Activated CD8-positive, alpha-beta T cell treated with anti-CD3 and anti-CD28 coated beads for 36 hours (primary cell): ENCODE data around the gene NECAB3. TPM values are rescaled to one million over a fixed set of nuclear protein-coding genes. Genes with fewer than 3 reads are reported as not detected.

Source experiments
- ATAC-seq: fragments of 200-7000 bp; cut with Tn5 transposase; one replicate; pipeline ENCODE4 v1.10.0; 2021; ENCODE audit warnings: mild to moderate bottlenecking, moderate library complexity
- CTCF ChIA-PET: fragments of 350-600 bp; sonication (Branson Sonifier 250); formaldehyde crosslinking; loops from one replicate; lab custom pipeline; 2021; ENCODE audit warnings: antibody characterized with exemption; lab: Charles Lee
- POLR2A ChIA-PET: fragments of 350-600 bp; sonication (Branson Sonifier 250); formaldehyde crosslinking; loops from one replicate; lab custom pipeline; 2021; ENCODE audit warnings: antibody characterized with exemption; lab: Charles Lee
- DNase-seq: peaks from one replicate; pipeline ENCODE4 v3.0.0-alpha.2; 2020
- H3K27ac Mint-ChIP-seq: one replicate; pipeline ENCODE4 v1.8.0; 2021; ENCODE audit warnings: mild to moderate bottlenecking, mixed read lengths
- H3K27me3 Mint-ChIP-seq: one replicate; pipeline ENCODE4 v1.8.0; 2021; ENCODE audit warnings: mixed read lengths
- H3K36me3 Mint-ChIP-seq: one replicate; pipeline ENCODE4 v1.8.0; 2021; ENCODE audit warnings: low read depth, mixed read lengths
- H3K4me1 Mint-ChIP-seq: one replicate; pipeline ENCODE4 v1.8.0; 2021; ENCODE audit warnings: low read depth, mixed read lengths
- H3K4me3 Mint-ChIP-seq: one replicate; pipeline ENCODE4 v1.8.0; 2021; ENCODE audit warnings: mild to moderate bottlenecking, moderate library complexity, mixed read lengths
- H3K9me3 Mint-ChIP-seq: one replicate; pipeline ENCODE4 v1.8.0; 2021; ENCODE audit warnings: mixed read lengths
- CTCF ChIP-seq: fragments of 200-600 bp; IDR thresholded peaks from one replicate; pipeline ENCODE4 v1.8.0; 2022; ENCODE audit warnings: antibody characterized with exemption, mild to moderate bottlenecking
- intact Hi-C: fragments of 100-400 bp; cut with micrococcal nuclease; formaldehyde crosslinking; loops from one replicate; pipeline ENCODE4 v1.10.0; 2022
- total RNA-seq, 2 experiments: library from RNA; stranded (reverse); gene quantifications; one replicate each; pipeline ENCODE4 v1.2.3, GENCODE V29; 2021

The NECAB3 gene
- total RNA-seq, 2 experiments from 2014 or later: 13.7 to 16.0 TPM

DNA sequence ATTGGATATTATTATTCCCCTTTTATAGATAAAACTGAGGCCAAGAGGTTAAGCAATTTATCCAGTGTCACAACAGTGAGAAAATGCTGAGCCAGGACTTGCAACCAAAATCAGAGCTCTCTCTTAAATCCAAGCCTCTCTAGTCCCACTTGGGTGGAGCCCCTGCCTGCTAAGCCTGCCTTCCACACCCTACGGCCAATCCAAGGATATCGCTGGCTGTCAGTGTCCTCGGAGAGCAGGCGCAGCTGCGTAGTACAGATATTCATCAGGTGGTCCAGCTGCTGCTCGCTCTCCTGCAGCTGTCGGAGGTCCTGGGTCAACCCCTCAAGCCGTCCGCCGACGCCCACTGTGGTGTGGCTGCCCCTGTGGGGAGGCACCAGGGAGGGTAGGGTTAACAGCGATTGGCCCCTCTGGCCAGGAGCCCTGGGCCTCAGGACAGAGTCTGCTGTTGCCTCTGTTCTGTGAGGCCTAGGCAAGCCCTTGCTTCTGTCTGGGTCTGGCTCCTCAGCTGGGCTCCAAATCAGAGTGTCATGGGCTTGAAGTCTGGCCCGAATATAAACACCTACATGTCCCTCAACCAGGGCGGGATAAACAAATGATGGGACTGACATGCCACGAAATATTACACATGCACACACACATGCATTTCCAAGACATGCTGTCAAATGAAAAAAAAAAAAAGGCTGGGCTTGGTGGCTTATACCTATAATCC lies 3.9 kb upstream of the NECAB3 start:
- no peak overlapping the region for H3K4me3 Mint-ChIP-seq
- peaks cover 67% of the 10 kb centered on the region for H3K4me1 Mint-ChIP-seq

DNA sequence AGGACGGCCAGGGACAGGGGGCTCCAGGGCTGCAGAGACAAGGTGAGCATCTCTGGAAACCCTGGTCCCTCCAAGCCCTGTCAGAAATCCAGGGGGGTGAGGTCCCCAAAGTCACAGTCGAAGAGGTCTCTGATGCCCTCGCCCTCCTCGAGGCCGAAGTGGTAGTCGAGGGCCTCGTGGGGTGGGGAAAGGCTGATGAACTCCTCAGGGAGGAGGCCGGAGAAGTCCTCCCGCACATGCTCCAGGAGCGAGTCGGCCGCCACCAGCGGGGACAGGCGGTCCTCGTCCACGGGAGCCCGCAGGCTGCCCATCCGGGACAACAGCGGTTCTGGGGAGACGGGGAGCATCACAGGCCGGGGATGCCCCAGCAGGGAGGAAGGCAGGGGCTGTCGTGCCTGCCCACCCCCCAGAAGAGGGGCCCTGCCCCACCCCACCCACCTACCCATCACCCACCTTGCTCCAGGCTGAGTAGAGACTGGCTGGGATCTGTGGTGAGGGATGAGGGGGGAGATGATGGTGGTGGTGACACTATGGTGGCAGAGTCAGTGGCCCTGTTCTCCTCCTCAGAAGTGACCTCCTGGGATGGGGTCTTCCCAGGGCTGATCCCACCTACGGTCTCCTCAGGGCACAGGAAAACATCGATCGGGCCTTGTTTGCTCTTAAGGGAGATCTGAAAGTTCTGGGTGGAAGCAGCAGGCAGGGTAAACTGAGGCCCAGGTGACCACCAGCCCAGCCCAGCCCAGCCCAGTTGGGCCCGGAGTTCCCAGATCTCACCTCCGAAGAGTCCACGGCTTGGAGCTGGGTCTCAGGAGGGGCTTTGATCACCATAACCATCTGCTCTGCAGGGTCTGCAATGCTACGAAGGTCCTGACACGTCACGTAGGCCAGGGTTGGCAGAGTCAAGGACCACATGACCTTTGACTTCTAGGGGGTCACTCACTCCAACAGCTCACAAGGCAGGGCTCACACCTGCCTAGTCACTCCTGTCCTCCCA lies 2.7 kb upstream of the NECAB3 start:
- no peak overlapping the region for H3K4me3 Mint-ChIP-seq
- H3K27ac Mint-ChIP-seq: no peak overlapping the region
- peaks cover 56% of the 10 kb centered on the region for H3K4me1 Mint-ChIP-seq
- H3K27me3 Mint-ChIP-seq: no peaks in the 10 kb centered on the region
- peaks cover 50% of the 10 kb centered on the region for H3K36me3 Mint-ChIP-seq
- CTCF ChIA-PET: interaction anchor here (7.6 kb wide), 1 partner anchor 9 kb away, joined by 71 read pairs; the partner anchor contains the start of gene ACTL10
- no peak for TF ChIP-seq CTCF
- intact Hi-C loops: no loop called here
- ATAC-seq (no peak), DNase-seq (no peak)
- POLR2A ChIA-PET: interaction anchor here (0.7 to 15.4 kb wide), 6 partner anchors 3 to 134 kb away, joined by 3 to 262 read pairs (median 3); partner anchors contain the start of genes ACTL10, C20orf144, CHMP4B and NECAB3
- H3K9me3 Mint-ChIP-seq: no peaks in the 10 kb centered on the region

More for the DNA sequence above, 3.9 kb upstream of the NECAB3 start:
- peak overlapping the region; percentile 44 for H3K27ac Mint-ChIP-seq
- intact Hi-C loops: no loop called here
- H3K27me3 Mint-ChIP-seq: no peaks in the 10 kb centered on the region
- H3K9me3 Mint-ChIP-seq: no peaks in the 10 kb centered on the region
- CTCF ChIA-PET: interaction anchor here (0.9 to 7.6 kb wide), 2 partner anchors 8 to 10 kb away, joined by 3 to 71 read pairs; partner anchors contain the start of genes ACTL10 and E2F1
- POLR2A ChIA-PET: interaction anchor here (0.8 to 12.5 kb wide), 4 partner anchors 9 to 133 kb away, joined by 3 to 262 read pairs (median 7); partner anchors contain the start of genes ACTL10, C20orf144, CHMP4B and NECAB3
- ATAC-seq (no peak), DNase-seq (no peak)
- H3K36me3 Mint-ChIP-seq: peaks cover 58% of the 10 kb centered on the region
- TF ChIP-seq CTCF: no peak

DNA sequence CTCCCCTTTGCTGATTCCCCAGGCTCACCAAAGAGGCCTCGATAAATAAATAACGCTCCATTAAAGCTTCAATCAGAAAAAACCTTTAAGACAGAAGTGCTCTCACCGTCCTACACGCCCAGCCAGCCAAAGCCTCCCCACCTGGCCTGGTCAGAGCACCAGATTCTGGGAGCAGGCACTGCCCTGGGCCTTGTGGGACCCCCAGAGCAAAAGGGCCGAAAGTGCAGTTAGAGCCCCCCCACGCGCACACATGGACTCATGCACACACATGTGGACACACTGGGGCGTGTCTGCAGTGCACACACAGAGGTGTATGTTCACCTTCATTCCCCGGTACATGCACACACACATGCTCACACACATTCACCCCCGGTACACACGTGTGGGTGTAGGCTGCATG lies 1.9 kb upstream of the NECAB3 start:
- Mint-ChIP-seq H3K4me3 (no peak overlapping the region), H3K9me3 (no peaks in the 10 kb centered on the region), H3K27me3 (no peaks in the 10 kb centered on the region), H3K27ac (no peak overlapping the region), H3K4me1 (peaks cover 47% of the 10 kb centered on the region), H3K36me3 (peaks cover 43% of the 10 kb centered on the region)
- DNase-seq (no peak), ATAC-seq (no peak)
- CTCF ChIA-PET: no interaction called here
- POLR2A ChIA-PET: interaction anchor here (0.7 to 15.4 kb wide), 5 partner anchors 4 to 47 kb away, joined by 3 to 262 read pairs (median 3); partner anchors contain the start of genes ACTL10, C20orf144 and NECAB3
- intact Hi-C loops: no loop called here
- no peak for TF ChIP-seq CTCF

GRCh38 chr20:33675136-33675959 lies 1.1 kb upstream of the NECAB3 start:
- no peaks in the 10 kb centered on the region for H3K27me3 Mint-ChIP-seq
- intact Hi-C loops: no loop called here
- no peak for ATAC-seq
- ChIA-PET CTCF (interaction anchor here (0.8 to 1.4 kb wide), 2 partner anchors 8 to 203 kb away, joined by 3 to 4 read pairs; partner anchors contain the start of gene ACTL10), POLR2A (interaction anchor here (0.8 to 15.4 kb wide), 4 partner anchors 4 to 19 kb away, joined by 3 to 262 read pairs (median 132); partner anchors contain the start of genes ACTL10, C20orf144 and NECAB3)
- H3K9me3 Mint-ChIP-seq: no peaks in the 10 kb centered on the region
- H3K4me1 Mint-ChIP-seq: peaks cover 40% of the 10 kb centered on the region
- H3K27ac Mint-ChIP-seq: peak overlapping the region; percentile 11
- H3K36me3 Mint-ChIP-seq: peaks cover 37% of the 10 kb centered on the region
- DNase-seq: no peak
- peak overlapping the region; percentile 54 for H3K4me3 Mint-ChIP-seq
- no peak for TF ChIP-seq CTCF
